HG02870 (cell line): ENCODE measurements around the gene OGFOD3.
"Not testable (repeated sequence)": the region's sequence is repeated elsewhere in the genome, so short reads cannot be mapped to it uniquely, and the experiment has no call there.

ENCODE experiments used
- ATAC-seq: cut with Tn5 transposase; IDR thresholded peaks from one replicate; pipeline ENCODE4 v1.9.1; 2021; ENCODE audit warnings: mild to moderate bottlenecking, moderate library complexity; ENCODE audit not compliant: unreplicated experiment

Gene OGFOD3

DNA sequence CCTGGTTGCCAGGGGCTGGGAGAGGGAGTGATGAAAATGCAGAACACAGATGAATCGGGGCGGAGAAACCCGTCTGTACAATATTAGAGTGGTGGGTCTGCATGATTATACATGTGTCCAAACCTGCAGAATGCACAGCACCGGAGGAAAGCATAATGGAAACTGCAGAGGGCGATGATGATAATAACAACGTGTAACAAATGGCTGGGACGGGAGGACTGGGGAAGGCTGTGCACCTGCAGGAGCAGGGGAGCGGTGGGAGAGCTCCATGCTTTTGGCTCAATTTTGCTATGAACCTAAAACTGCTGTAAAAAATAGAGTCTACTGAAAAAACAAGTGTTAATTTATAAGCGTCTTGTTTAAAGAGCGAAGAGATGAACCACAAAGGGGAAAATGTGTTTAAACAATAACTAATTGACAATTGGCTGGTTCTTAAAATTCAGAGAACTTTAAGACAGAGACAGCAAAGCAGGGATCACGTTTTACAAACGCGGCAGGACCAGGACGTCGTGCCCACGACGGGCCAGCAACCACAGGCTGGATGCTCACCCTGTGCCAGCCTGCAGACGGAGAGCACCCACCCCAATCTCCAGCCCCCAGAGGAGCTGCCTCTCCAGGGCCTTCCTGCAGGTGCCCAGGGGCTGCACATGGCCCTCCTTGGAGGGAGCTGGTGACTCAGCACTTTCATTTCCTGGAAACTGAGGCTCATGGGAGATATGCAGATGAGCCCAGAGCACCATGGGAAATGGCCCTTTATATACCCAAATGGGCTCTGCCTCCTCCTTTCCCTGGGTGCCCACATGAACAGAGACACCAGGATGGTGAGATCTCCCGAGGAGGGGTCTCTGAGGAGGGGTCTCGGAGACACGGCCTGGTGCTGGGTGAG is 59.7 kb downstream of the OGFOD3 start, which contains the start of gene TEX19:
TEX19 (plus strand) TSS at position 783 of the 886 bp plus-strand sequence. CDS start 2,904 bp downstream, outside the sequence.
- no peak for ATAC-seq

DNA sequence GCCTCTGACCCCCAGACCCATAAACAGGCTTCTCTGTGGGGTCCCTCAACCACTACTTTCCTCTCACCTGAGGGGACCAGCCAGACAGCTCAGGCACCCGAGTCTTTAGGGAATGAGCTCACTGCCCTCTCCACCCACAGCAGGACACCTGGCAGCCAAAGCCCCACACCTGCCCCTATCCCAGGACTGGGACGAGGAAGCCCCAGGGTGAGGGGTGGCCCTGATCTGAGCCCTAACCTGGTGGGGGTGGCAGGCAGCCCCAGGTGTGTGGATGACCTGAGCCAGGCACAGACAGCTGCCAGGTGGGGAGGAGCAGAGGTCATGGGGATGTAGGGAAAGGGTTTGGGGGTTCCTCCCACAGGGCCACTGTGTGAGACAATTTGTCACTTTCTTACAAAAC is 61.0 kb downstream of the OGFOD3 start:
- no peak for ATAC-seq

DNA sequence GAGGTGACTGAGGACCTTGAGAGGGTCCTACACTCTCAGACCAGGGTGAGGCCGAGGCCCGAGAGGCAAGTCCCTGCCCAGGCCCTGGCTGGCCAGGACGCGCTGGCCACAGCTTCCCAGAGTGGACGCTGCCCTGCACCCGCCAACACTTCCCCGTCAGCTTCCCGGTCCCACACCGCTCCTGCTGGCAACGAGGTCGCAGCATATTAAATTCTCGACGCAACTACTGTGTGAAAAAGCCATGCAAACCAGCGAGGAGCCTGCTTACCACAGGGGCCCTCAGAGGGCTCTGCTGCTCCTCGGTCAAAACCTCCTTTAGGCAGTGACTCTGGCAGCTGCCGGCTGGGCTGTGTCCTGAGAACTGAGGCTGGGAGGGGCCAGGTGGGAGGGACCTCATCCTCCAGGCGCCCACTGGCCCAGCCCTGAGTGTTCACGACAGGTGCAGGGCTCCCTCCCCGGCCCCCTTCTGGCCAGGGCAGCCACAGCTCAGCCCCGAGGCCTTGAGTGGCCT is 61.5 kb downstream of the OGFOD3 start:
- ATAC-seq, result no peak

DNA sequence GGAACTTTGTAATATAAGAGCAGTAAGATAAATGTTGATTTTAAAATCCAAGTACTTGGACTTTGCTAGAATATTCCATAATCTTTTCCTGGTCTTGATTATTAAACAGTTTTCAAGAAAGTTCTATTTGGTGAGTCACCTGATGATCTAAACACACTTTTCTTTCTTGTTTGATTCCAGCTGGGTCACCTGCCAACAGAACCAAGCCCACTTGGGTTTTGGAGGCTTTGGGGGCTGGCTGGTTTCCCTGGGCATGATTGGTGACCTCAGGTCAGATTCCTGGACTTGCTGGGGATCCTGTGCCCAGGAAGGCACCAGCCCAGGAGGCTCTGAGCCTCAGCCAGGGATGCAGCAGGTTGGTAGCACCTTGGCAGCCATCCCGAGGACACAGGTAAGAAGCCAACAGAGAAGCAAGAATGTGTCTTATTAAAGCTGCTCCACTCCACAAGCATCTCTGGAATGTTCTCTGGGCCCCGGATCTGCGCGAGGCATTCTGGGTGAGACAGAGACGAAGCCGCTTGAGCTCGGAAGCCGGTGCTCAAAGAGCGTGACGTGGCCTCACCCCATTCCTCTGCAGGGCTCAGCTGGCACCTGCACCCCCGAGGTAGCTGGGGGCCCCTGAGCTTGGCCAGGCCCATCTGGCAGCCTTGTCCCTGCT is 62.5 kb downstream of the OGFOD3 start:
- ATAC-seq, result no peak

DNA sequence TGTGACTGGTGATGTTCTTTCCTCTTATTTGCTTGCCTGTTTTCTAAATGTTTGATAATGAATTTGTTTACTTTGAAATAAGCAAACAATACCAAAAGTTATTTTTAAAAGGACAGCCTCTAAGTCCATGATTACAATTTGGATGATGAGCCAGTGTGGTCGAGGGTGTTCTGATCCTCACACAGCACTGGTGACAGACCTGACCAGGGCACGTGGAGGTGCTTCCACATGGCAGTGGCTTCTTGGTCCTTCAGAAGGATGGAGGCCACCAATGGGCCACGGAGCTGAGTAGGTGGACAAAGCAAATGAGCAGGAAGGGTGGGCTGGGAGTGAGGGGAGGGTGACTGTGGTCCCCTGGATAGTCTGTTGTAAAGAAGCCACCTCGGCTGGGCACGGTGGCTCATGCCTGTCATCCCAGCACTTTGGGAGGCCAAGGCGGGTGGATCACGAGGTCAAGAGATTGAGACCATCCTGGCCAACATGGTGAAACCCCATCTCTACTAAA is 63.5 kb downstream of the OGFOD3 start:
- ATAC-seq, result no peak

DNA sequence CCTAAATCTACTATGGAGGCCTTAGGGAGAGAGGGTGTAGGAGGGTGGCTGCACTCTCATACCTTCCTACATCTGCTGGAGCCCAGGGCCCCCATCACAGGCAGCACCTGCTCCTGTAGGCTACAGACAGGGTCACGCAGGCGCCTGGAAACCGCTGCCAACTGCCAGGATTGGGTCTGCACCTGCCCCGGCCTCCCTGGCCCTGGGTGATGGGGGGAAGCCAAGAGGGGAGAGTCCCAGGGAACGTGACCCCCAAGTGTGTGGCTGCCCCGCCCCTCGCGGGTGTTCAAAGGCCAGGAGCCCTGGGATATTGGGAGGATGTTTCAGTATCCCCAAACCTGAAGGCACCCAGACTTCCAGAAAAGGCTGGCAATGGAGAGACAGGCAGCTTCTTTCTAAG is 64.9 kb downstream of the OGFOD3 start:
- no peak for ATAC-seq

DNA sequence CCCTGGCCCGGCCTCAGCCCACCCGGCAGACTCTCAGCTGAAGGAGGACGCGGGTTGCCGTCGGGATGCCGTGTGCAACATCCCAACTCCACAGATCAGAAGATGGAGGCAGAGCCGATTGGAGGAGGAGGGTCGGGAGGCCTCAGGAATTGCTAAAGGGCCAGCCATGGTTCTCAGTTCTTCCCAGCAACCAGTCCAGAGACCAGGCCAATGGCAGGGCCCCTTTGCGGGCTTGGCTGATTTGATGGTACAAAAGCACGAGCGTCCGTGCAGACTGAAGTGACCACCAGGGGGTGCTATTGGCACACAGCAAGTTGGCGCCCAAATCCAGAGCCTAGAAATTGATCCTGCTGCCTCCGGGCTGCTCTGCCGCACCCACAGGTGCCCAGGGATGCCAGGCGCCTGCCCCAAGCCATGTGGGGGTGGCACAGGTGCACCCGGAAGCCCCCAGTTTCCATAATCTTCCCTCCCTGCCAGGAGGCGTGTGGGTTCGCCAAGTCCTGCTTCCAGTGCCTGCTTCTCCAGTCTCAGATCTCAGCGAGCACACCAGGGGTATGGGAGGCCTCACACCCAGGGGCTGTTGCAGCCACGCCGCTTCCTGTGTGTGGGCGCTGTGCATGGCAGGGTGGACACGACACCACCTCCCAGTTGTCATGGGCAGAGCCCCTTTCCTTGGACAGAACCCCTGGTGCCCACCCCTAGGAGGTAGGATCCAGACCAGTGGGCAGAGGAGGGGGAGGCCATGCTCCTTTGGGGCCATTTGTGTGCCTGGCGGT is 66.5 kb downstream of the OGFOD3 start:
- ATAC-seq, result no peak

DNA sequence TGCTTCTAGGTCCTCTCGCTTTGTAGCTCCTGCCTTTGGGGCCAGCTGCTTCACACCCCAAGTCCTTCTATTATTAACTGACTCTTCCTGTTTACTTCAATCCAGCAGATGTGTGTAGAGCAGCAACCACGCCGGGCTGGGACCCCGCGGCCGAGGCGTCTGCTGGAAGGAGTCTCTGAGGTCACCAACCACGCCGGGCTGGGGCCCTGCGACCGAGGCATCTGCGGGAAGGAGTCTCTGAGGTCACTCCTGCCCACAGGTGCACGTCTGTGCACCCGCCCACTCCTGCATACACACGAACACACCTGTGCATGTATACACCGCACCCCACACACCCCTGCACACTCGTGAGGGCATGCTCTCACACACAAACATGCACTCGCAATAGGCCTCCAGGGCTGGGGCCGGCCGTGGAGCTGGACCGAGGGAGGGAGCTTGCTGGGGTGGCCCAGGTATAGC is 67.1 kb downstream of the OGFOD3 start:
- no peak for ATAC-seq

DNA sequence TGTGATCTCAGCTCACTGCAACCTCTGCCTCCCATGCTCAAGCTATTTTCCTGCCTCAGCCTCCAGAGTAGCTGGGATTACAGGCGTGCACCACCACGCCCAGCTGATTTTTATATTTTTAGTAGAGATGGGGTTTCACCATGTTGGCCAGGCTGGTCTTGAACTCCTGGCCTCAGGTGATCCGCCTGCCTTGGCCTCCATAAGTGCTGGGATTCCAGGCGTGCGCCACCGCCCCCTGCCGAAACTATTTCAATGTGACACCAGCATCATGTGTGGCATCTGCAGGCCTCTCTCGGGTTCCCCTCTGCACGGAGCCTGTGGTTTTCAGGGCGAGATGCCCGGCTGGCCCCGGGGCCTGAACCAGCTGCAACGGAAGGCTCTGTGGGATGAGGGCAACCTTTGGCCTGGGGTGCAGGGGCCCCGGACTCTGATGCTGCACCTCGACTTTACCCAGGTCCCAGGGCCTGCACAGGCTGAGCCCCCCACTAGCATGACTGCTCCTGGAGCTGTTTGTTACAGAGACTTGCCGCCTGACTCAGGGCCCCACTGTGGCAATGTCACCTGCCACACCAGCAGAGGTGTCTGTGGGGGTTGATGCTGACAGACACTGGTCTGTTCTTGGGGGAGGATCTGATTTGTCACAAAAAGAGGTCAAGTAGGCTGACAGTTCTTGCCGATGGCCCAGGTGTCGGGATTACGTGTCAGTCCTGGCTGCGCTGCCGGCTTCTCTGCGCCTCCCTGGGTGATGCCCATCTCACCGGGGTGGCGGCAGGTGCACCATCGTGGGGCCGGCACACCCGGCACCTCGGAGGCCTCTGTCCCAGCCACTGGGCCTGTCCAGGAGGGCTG is 68.0 kb downstream of the OGFOD3 start:
- no peak for ATAC-seq

DNA sequence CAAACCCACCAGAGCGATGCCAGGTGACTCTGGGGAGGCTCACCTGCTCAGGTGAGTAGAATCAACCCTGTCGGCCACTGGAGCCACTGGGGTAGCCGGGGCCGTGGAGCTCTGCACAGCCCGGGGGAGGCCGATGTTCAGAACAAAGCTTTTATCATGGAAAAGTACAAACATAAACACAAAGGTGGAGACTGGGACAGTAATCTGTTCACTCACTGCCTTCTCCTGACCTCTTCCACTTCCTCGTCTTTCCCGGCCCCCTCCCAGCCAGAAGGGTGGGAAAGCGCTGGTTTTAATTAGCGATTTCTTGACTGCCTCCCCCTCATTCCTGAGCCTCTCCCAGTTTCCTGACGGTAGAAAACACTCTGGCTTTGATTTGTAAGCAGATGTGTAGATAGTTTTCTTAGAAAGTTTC is 69.1 kb downstream of the OGFOD3 start:
- ATAC-seq, result no peak

DNA sequence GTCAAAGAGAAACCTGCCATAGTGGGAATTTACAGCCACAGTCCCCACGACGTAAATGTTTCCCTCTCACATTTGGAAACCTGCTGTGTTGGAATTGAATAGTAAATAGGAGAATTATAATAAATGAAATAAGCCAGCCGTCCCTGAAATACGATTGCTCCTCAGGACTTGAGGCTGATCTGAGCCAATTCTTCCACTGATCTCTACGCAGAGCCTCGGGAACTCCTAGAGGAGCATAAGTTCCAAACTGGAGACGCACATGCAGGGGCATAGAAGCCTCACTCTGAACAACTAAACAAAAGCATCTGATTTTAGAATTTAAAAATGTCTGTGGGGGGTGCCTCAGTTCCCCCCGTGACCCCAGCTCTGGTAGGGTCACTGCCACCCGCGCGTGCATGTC is 69.5 kb downstream of the OGFOD3 start:
- ATAC-seq, result no peak

DNA sequence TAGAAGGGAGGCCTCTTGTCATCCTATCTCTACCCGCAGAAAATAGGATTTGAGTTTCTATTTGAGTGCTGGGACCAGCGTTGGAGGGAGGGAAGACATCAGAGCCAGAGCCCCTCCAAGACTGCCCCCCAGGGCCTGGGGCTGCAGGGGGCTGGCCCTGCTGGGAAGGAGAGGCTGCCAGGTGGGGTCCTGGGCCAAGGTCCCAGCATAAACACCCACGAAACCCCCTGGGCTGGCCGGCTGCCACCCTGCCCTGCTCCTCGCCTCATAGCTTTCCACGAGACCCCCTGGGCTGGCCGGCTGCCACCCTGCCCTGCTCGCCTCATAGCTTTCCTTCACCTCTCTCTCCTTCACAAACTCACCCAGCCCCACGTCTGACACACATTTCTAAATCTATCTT is 70.0 kb downstream of the OGFOD3 start:
- no peak for ATAC-seq

DNA sequence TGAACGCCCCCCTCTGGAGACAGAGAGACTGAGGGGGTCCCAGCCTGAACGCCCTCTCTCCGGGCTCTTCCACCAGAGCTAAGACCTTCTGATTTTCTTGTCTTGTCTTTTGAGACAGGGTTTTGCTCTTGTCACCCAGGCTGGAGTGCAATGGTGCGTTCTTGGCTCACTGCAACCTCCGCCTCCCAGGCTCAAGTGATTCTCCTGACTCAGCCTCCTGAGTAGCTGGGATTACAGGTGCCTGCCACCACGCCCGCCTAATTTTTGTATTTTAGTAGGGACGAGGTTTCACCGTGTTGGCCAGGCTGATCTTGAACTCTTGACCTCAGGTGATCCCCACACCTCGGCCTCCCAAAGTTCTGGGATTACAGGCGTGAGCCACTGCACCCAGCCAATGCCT is 70.4 kb downstream of the OGFOD3 start:
- ATAC-seq, result not testable (repeated sequence)

DNA sequence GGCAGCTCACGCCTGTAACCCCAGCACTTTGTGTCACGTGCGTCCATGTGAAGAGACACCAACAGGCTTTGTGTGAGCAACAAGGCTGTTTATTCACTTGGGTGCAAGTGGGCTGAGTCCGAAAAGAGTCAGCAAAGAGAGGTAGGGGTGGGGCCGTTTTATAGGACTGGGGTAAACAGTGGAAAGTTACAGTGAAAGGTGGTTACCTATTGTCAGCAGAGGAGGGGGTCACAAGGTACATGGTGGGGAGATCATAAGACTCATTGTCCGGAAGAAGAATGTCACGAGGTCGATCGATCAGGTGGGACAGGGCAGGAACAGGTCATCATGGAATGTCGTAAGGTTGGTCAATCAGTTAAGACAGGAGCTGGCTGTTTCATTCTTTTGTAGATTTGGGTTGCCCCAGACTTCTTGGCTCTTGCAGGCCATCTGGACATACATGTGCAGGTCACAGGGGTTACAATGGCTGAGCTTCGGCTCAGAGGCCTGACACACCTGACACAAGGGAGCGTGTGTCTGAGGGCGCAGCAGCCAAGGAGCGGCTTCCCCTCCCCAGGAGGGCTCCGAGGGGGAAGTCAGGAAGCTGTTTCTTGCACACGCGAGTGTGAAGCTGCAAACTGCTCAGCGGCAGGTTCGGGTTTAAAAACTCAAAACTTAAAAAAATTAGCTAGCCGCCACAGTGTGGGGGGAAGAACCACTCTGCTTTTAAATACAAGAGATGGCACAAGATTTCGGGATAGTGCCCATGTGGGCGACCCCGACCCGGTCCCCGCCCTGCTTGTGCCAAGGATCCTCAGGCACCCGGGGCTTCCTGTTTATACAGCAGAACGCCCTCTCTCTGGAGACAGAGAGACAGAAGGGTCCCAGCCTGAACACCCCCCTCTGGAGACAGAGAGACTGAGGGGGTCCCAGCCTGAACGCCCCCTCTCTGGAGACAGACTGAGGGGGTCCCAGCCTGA is 71.8 kb downstream of the OGFOD3 start:
- no peak for ATAC-seq

DNA sequence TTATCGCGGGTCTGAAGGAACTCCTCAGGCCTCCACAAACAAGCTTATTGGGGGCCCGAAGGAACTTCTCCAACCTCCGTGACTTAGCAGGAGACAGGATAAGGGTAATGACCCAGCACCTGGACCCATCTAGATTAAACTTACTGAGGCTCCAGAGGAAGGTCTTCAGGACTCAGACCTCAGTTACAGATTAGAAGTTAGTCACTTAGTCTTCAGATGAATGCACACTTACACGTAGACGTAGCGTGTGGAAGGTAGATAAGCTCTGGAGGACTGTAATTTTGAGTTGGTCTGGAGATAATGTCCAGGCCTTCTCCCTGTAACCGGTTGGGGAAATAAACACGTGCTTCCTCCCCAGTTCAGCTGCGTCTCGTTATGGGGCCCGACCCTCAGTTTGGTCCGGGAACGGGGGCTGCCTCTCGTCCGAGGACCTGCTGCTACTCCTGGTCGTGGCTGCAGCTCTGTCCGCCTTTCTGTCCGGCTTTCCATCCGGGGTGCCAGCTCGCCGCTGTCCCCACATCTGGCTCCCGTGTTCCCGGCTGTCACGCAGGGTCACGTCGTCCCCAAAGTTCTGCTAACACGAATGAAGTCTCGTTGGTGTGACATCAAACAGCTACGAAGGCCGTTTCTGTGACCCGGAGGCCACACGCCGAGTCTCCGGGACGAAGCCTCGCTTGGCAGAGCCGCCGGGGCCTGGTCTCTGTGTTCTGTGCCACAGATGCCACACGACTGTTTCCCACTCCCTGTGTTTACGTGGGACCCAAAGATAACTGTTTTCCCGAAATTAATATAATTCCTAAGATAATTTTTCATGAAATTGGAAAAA is 73.0 kb downstream of the OGFOD3 start:
- no peak for ATAC-seq

DNA sequence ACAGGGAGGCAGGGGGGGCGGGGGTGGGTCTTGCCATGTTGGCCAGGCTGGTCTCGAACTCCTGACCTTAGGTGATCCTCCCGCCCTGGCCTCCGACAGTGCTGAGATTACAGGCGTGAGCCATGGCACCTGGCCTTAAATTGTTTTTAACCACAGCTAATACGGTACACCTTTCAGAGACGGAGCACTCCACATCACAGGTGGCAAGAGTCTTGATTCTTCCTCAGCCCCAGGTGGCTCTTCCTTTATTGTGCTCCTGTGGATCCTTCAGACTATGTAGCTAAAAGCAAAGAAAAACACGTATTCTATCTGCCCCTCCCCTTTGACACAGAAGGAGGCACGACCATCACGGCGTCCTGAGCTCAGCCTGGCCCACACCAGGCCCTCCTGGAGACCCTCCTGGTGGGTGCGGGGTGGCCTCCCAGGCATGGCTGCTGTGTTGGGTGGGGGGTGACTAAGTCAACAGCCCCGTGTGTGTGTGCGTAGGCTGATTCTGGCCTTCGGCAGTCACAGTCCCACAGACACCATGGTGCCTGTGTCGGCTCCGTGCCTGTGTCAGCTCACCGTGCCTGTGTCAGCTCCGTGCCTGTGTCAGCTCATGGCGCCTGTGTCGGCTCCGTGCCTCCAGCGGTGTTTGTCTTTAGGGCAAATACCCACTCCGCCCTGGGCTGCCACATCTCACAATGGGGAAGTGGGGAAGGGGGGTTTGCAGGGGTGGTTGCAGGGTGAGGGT is 74.0 kb downstream of the OGFOD3 start:
- no peak for ATAC-seq

DNA sequence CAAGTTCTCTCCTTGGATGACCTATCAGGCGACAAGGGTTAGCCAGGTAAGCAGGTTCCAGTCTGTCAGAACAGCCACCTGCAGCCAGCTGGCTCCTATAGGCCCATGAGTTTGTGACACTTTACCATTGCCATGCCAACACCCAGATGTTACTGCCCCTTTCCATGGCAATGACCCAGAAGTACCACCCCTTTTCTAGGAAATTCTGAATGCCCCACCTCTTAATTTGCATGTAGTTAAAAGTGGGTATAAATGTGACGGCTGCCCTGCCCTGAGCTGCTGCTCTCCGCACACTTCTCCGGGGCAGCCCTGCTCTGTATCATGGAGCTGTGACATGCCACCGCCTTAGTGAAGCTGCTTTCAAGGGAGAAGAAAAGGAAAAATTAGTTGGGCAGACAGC is 74.8 kb downstream of the OGFOD3 start:
- no peak for ATAC-seq
